HepG2 (cell line): ENCODE measurements around the gene TOP2A. TPM values are rescaled to one million over a fixed set of nuclear protein-coding genes. Genes with fewer than 3 reads are reported as not detected.

Experiments
- ATAC-seq: fragments of 200-7000 bp; cut with Tn5 transposase; 3 replicates; pipeline ENCODE4 v1.9.1; 2020; ENCODE audit warnings: mild to moderate bottlenecking, moderate library complexity
- BruUV-seq: library from RNA; stranded (reverse); fragments of 400-500 nt; replicated peaks from 2 replicates; lab custom pipeline; 2021; lab: Mats Ljungman, UMichigan
- CTCF ChIA-PET: fragments of 300-600 bp; formaldehyde crosslinking; extraction: SDS; loops from one replicate; lab custom pipeline; 2021; ENCODE audit warnings: low total read pairs, inconsistent platforms, low intra/inter-chr PET ratio; lab: Yijun Ruan, JAX
- POLR2A ChIA-PET: fragments of 350-600 bp; sonication (Branson Sonifier 250); formaldehyde crosslinking; loops from one replicate; lab custom pipeline; 2020; ENCODE audit warnings: antibody characterized with exemption, inconsistent platforms; lab: Yijun Ruan, JAX
- DNase-seq: peaks from one replicate; pipeline ENCODE4 v3.0.0-alpha.2; 2015; ENCODE audit warnings: low spot score
- FAIRE-seq: peaks from 3 replicates; lab custom pipeline; 2011; peaks lifted over from hg19 to GRCh38; lab: Jason Lieb, UNC
- H2AFZ ChIP-seq: one replicate; pipeline ENCODE4 v1.6.1; 2011; ENCODE audit warnings: low read length, inconsistent platforms
- H3K27ac ChIP-seq: fragments of 300-600 bp; 3 replicates; pipeline ENCODE4 v1.8.0; 2011; ENCODE audit warnings: mixed run types, mild to moderate bottlenecking, mixed read lengths, low read length, inconsistent platforms; ENCODE audit not compliant: insufficient read depth; ENCODE audit errors: extremely low read length
- H3K27me3 ChIP-seq, 2 experiments: fragments of 200-600 bp in 1 of 2; 2 replicates in 1 of 2; 3 replicates in 1 of 2; pipeline versions ENCODE4 v1.6.0 to v1.8.0; 2011; ENCODE audit warnings: low read length in 2 of 2, mild to moderate bottlenecking in 2 of 2, moderate library complexity in 2 of 2, inconsistent platforms in 1 of 2; ENCODE audit not compliant: insufficient read depth in 2 of 2, control insufficient read depth in 1 of 2
- H3K36me3 ChIP-seq, 2 experiments: fragments of 200-600 bp in 1 of 2; replicated peaks in 1 of 2; 2 replicates in 1 of 2; 3 replicates in 1 of 2; pipeline versions ENCODE4 v1.5.1 to v1.8.0; 2011; ENCODE audit warnings: low read length in 2 of 2, inconsistent platforms in 1 of 2; ENCODE audit not compliant: insufficient read depth in 2 of 2, control insufficient read depth in 1 of 2
- H3K4me1 ChIP-seq: 2 replicates; pipeline ENCODE4 v1.5.1; 2012; ENCODE audit warnings: low read length, inconsistent platforms; ENCODE audit not compliant: insufficient read depth
- H3K4me2 ChIP-seq: 2 replicates; pipeline ENCODE4 v1.6.0; 2011; ENCODE audit warnings: low read depth, low read length, inconsistent platforms
- H3K4me3 ChIP-seq, 3 experiments: fragments of 200-600 bp in 1 of 3; sonication (generic), shearing (Covaris generic) in 1 of 3; replicated peaks in 1 of 3; 2 replicates each; pipeline ENCODE4 v1.5.1; 2011 to 2016; ENCODE audit warnings: low read length in 3 of 3, inconsistent platforms in 2 of 3, low read depth in 2 of 3, mild to moderate bottlenecking in 2 of 3, control low read depth in 1 of 3, mixed read lengths in 1 of 3; ENCODE audit not compliant: insufficient read depth in 1 of 3
- H3K79me2 ChIP-seq: one replicate; pipeline ENCODE4 v1.6.1; 2011; ENCODE audit warnings: low read length, inconsistent platforms; ENCODE audit not compliant: insufficient read depth
- H3K9ac ChIP-seq: 2 replicates; pipeline ENCODE4 v1.6.0; 2011; ENCODE audit warnings: mild to moderate bottlenecking, low read depth, low read length, inconsistent platforms; ENCODE audit not compliant: insufficient read depth
- H3K9me3 ChIP-seq: 2 replicates; pipeline ENCODE4 v1.5.1; 2012; ENCODE audit warnings: mild to moderate bottlenecking, low read length
- H4K20me1 ChIP-seq: 2 replicates; pipeline ENCODE4 v1.6.0; 2011; ENCODE audit warnings: inconsistent platforms, mild to moderate bottlenecking, low read length, moderate library complexity; ENCODE audit not compliant: insufficient read depth
- ARNT2 ChIP-seq: sonication (generic); formaldehyde crosslinking; IDR thresholded peaks from 2 replicates; pipeline ENCODE4 v1.8.0; 2022; ENCODE audit warnings: mild to moderate bottlenecking, low read depth, missing genetic modification reagents, moderate library complexity
- HOXA3 ChIP-seq: sonication (generic); formaldehyde crosslinking; IDR thresholded peaks from 2 replicates; pipeline ENCODE4 v1.5.0; 2020; ENCODE audit warnings: missing genetic modification reagents
- KMT2B ChIP-seq: IDR thresholded peaks from 2 replicates; pipeline ENCODE4 v1.6.1; 2016; ENCODE audit warnings: missing genetic modification reagents, missing compliant biosample characterization
- NR3C1 ChIP-seq: sonication (generic); formaldehyde crosslinking; IDR thresholded peaks from 2 replicates; pipeline ENCODE4 v1.4.0; 2020; ENCODE audit warnings: missing genetic modification reagents
- RFX1 ChIP-seq: fragments of 450-650 bp; IDR thresholded peaks from 2 replicates; pipeline ENCODE4 v1.6.1; 2017
- ZNF331 ChIP-seq: sonication (generic); formaldehyde crosslinking; IDR thresholded peaks from 2 replicates; pipeline ENCODE4 v1.4.0; 2020; ENCODE audit warnings: missing genetic modification reagents
- ZNF629 ChIP-seq: sonication (generic); formaldehyde crosslinking; conservative IDR thresholded peaks from 2 replicates; pipeline ENCODE4 v1.5.0; 2020; ENCODE audit warnings: missing genetic modification reagents
- WGBS: methylation state at CpG from one replicate; pipeline ENCODE4 v1.1.6; 2017; ENCODE audit warnings: low lambda C conversion rate; 5-methylcytosine and 5-hydroxymethylcytosine counted together
- in situ Hi-C: cut with HindIII; loops from 2 replicates; pipeline ENCODE4 v1.10.0; 2017; ENCODE audit warnings: low pct_unique_long_range_greater_than_20kb; ENCODE audit not compliant: extremely low pct_ligation_motif_present
- intact Hi-C: fragments of 100-400 bp; cut with micrococcal nuclease; formaldehyde crosslinking; loops from one replicate; pipeline ENCODE4 v1.10.0; 2022; ENCODE audit not compliant: unreplicated experiment
- polyA plus RNA-seq, 8 experiments: library from polyadenylated mRNA; depleted of rRNA in 3 of 8; stranded (reverse) in 7 of 8; unstranded in 1 of 8; fragments of >200 nt; fragmentation: Illumina TruSeq in 4 of 8; extraction: Trizol in 4 of 8; gene quantifications; 2 replicates each; pipeline versions ENCODE4 v1.2.1 to v1.2.3, GENCODE V29; 2011 to 2016; ENCODE audit warnings: low read depth in 4 of 8, missing spikeins in 1 of 8, mixed read lengths in 1 of 8; ENCODE audit not compliant: insufficient read depth in 1 of 8
- total RNA-seq, 5 experiments: library from RNA; depleted of rRNA; stranded (reverse); fragments of >200 nt; fragmentation: Illumina TruSeq; extraction: Trizol; gene quantifications; 2 replicates each; pipeline ENCODE4 v1.2.3, GENCODE V29; 2016; ENCODE audit warnings: low read depth in 1 of 5
- TF ChIP-seq, protein P1 (sequence below): sonication (generic); formaldehyde crosslinking; IDR thresholded peaks from 2 replicates; pipeline ENCODE4 v1.8.1; 2023; ENCODE audit warnings: mild to moderate bottlenecking, moderate library complexity, missing genetic modification reagents

TOP2A gene
- total and polyA plus RNA-seq, 2 of the 13 experiments (the other 11 are each of a cell fraction or from before 2014, with no cell fraction given): 108 to 327 TPM

GRCh38 chr17:40432864-40433528 is 15.3 kb upstream of the TOP2A start:
- peaks cover 3 to 16% of the 10 kb centered on the region in 2 experiments; a peak in 3 of 5 replicates for H3K27me3 ChIP-seq
- no peak overlapping the region for H3K9ac ChIP-seq
- no peak for FAIRE-seq
- no peak overlapping the region for H2AFZ ChIP-seq
- no peak overlapping the region for H3K27ac ChIP-seq
- H4K20me1 ChIP-seq: no peaks in the 10 kb centered on the region
- H3K4me1 ChIP-seq: peaks cover 8% of the 10 kb centered on the region; the same call in 1 of the 2 replicates
- no peak overlapping the region for H3K4me3 ChIP-seq
- CTCF ChIA-PET: interaction anchor here (0.6 to 1.4 kb wide), 3 partner anchors 34 to 75 kb away, joined by 3 to 4 read pairs (median 3); no protein-coding TSS in a partner anchor
- BruUV-seq: no TSS peak
- 0 out of 2 replicates have a peak overlapping the region, but pooled peaks have one; percentile 40 for H3K4me2 ChIP-seq
- DNase-seq: no peak
- TF ChIP-seq KMT2B (CRISPR knock-in tag) (no peak), ZNF629 (CRISPR knock-in tag) (0 out of 2 replicates have a peak, but pooled peaks have one; percentile 8)
- TF ChIP-seq, all 625 proteins: peak for 1
- in situ Hi-C loops (no loop called here), intact Hi-C loops (no loop called here)
- POLR2A ChIA-PET: no interaction called here
- Histone ChIP-seq H3K36me3 (no peaks in the 10 kb centered on the region), H3K79me2 (no peaks in the 10 kb centered on the region), H3K9me3 (no peaks in the 10 kb centered on the region)
- WGBS: 5% methylated on average over 2 of the region's 2 CpGs
- peak; percentile 33 for ATAC-seq

DNA sequence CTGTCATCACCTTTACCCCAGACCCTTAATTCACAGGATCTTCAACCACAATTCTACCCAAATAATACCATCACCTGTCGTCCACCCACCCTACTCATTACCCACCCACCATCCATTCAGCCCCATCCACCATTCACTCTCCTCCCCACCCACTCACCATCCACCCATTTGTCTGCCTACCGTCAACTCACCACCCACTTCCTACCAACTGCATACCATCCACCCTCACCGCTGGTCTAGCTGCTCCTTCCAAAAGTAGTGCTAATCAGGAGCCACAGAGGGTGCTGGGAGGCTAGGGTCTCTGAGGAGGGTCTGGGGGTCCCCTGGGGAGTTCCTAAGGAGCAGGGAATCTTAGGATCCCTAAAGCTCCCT is 13.5 kb upstream of the TOP2A start:
- Histone ChIP-seq H2AFZ (no peak overlapping the region), H3K4me1 (peaks cover 17% of the 10 kb centered on the region), H3K27me3 (peaks cover 3 to 12% of the 10 kb centered on the region in 2 experiments; a peak in 3 of 5 replicates), H3K79me2 (no peaks in the 10 kb centered on the region), H3K4me2 (no peak overlapping the region), H3K9me3 (no peaks in the 10 kb centered on the region), H4K20me1 (no peaks in the 10 kb centered on the region), H3K4me3 (no peak overlapping the region), H3K36me3 (no peaks in the 10 kb centered on the region), H3K27ac (no peak overlapping the region), H3K9ac (no peak overlapping the region)
- DNase-seq (no peak), FAIRE-seq (no peak), ATAC-seq (no peak)
- intact Hi-C loops (no loop called here), in situ Hi-C loops (no loop called here)
- no TSS peak for BruUV-seq
- POLR2A ChIA-PET: no interaction called here
- TF ChIP-seq, protein P1, sequence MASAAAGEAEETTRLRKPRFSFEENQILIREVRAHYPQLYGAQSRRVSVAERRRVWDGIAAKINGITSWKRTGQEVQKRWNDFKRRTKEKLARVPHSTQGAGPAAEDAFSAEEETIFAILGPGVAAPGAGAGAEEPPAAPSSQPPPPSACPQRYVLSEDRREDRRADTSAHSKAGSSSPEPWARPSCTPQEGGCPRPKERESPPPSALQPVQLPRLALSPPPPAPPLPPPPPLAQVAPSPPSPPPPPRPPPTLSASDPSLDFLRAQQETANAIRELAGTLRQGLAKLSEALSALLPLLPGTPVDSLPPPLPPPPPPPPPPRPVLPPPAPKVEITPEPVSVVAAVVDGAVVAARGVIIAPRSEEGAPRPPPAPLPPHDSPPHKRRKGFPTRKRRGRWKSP (CRISPR knock-in tag): no peak
- TF ChIP-seq RFX1 (no peak), ZNF331 (CRISPR knock-in tag) (no peak), HOXA3 (CRISPR knock-in tag) (no peak), NR3C1 (CRISPR knock-in tag) (no peak), ARNT2 (CRISPR knock-in tag) (no peak)
- 23% methylated on average over 3 of the region's 3 CpGs for WGBS
- CTCF ChIA-PET: no interaction called here
